Measurements from ENCODE around the gene NUP153. TPM values are rescaled to one million over a fixed set of nuclear protein-coding genes. Genes with fewer than 3 reads are reported as not detected.
A peak's percentile ranks its signal among the peaks of the same experiment; 100 is the strongest.

NUP153 gene
- polyA plus RNA-seq, 1 of the 3 experiments (the other 2 are of a cell fraction): 10.5 TPM

DNA sequence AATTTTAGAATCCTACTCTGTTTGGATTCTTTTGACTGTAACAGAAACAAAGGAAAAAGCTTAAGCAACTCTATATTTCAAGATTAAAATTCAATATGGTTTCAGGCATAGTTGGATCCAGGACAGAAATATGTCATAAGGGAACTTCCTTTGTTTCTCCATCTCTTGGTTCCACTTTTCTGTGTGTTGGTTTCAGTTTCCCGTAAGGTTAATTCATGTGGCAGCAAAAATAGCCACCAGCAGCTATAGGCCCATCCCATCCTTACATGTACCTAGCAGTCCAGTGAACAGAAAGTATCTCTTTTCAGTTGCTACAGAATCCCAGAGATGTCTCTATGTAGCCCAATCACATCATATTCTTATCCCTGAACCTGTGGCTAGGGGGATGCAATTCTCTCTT is 115.4 kb downstream of the NUP153 start (continued):
- TF ChIP-seq SMC3 (IDR thresholded peaks at IDR 0.05; ENCODE audit: low read depth, low read length) (no peak), NFIC (IDR thresholded peaks at IDR 0.05; ENCODE audit: borderline replicate concordance) (no peak), RFX5 (IDR thresholded peaks at IDR 0.05; ENCODE audit: low read length) (no peak), RCOR1 (IDR thresholded peaks at IDR 0.05; ENCODE audit: low read length) (no peak)

DNA sequence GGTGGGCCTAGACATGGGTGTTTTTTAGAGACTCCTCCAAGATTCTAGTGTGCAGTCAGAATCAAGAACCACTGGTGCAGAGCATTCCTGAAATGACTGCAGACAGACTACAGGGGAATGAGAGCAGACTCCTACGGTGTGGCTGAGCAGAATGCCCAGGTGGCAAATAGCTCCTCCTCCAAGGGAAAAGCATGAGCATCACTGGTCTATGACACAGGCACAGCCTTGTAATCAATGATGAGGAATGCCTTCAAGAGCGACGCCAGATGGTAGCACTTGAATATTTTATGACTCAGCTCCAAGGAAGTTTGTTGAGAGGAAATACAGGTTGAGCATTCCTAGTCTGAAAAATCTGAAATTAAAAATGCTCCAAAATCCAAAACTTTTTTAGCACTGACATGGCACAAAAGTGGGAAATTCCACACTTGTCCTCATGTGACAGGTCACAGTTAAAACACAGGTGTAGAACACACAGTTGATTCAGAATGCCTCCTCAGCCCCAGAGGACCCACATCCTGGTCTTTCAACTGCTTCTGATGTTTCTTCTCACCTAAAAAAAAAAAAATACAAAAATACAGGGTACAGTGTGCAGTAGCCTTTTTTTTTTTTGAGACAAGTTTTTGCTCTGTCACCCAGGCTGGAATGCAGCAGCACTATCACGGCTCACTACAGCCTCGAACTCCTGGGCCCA is 117.2 kb downstream of the NUP153 start:
- no peak overlapping the region for H3K9ac ChIP-seq
- H2AFZ ChIP-seq (ENCODE audit: low read depth): no peak overlapping the region
- H4K20me1 ChIP-seq (ENCODE audit: insufficient read depth): no peaks in the 10 kb centered on the region
- no peak overlapping the region for H3K27ac ChIP-seq (ENCODE audit: low read depth in 2 of 2, low read length in 1 of 2)
- no peaks in the 10 kb centered on the region for H3K9me2 ChIP-seq
- no peak for DNase-seq
- CTCF ChIA-PET: interaction anchor here (2.3 kb wide), 1 partner anchor 215 kb away, joined by 13 read pairs; no protein-coding TSS in a partner anchor
- no peaks in the 10 kb centered on the region for H3K9me3 ChIP-seq
- no peak overlapping the region for H3K4me2 ChIP-seq
- H3K79me2 ChIP-seq (ENCODE audit: insufficient read depth): no peaks in the 10 kb centered on the region
- H3F3A ChIP-seq (replicated peaks; ENCODE audit: insufficient read depth): peaks cover under 1% of the 10 kb centered on the region
- TF ChIP-seq EP300 (IDR thresholded peaks at IDR 0.05; ENCODE audit: borderline replicate concordance in 1 of 2, low read depth in 1 of 2, low read length in 1 of 2): peak in 1 of 2 experiments; percentile 14; a peak in 1 of 4 replicates
- TF ChIP-seq MXI1 (IDR thresholded peaks at IDR 0.05; ENCODE audit: low read depth, low read length): no peak
- TF ChIP-seq JUND (IDR thresholded peaks at IDR 0.05): peak; percentile 43; the same call in 1 of the 2 replicates
- TF ChIP-seq, protein P1, sequence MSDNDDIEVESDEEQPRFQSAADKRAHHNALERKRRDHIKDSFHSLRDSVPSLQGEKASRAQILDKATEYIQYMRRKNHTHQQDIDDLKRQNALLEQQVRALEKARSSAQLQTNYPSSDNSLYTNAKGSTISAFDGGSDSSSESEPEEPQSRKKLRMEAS (IDR thresholded peaks at IDR 0.05; ENCODE audit: low read depth): 0 out of 2 replicates have a peak, but pooled peaks have one; percentile 23
- TF ChIP-seq FOSL2 (IDR thresholded peaks at IDR 0.05; ENCODE audit: borderline replicate concordance, low read depth): peak; percentile 52
- TF ChIP-seq TAF1 (IDR thresholded peaks at IDR 0.05; ENCODE audit: borderline replicate concordance, low read depth, low read length): no peak
- TF ChIP-seq TCF12 (IDR thresholded peaks at IDR 0.05): peak; percentile 77
- TF ChIP-seq, protein P2, sequence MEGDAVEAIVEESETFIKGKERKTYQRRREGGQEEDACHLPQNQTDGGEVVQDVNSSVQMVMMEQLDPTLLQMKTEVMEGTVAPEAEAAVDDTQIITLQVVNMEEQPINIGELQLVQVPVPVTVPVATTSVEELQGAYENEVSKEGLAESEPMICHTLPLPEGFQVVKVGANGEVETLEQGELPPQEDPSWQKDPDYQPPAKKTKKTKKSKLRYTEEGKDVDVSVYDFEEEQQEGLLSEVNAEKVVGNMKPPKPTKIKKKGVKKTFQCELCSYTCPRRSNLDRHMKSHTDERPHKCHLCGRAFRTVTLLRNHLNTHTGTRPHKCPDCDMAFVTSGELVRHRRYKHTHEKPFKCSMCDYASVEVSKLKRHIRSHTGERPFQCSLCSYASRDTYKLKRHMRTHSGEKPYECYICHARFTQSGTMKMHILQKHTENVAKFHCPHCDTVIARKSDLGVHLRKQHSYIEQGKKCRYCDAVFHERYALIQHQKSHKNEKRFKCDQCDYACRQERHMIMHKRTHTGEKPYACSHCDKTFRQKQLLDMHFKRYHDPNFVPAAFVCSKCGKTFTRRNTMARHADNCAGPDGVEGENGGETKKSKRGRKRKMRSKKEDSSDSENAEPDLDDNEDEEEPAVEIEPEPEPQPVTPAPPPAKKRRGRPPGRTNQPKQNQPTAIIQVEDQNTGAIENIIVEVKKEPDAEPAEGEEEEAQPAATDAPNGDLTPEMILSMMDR (IDR thresholded peaks at IDR 0.05): no peak
- TF ChIP-seq FOXM1 (IDR thresholded peaks at IDR 0.05; ENCODE audit: low read depth): no peak
- H3K4me1 ChIP-seq (ENCODE audit: control insufficient read depth in 1 of 2, insufficient read depth in 2 of 2, low read depth in 1 of 2, low read length in 1 of 2): no peaks in the 10 kb centered on the region
- H3K4me3 ChIP-seq (ENCODE audit: low read depth in 2 of 2, low read length in 1 of 2): no peak overlapping the region
- no peaks in the 10 kb centered on the region for H3K36me3 ChIP-seq (replicated peaks in 1 of 2; ENCODE audit: control insufficient read depth in 1 of 2, insufficient read depth in 2 of 2, low read length in 1 of 2)
- 36% methylated on average over 5 of the region's 5 CpGs for WGBS (ENCODE audit: low lambda C conversion rate)
- POLR2A ChIA-PET: no interaction called here
- no peaks in the 10 kb centered on the region for H3K27me3 ChIP-seq (ENCODE audit: insufficient read depth)

DNA sequence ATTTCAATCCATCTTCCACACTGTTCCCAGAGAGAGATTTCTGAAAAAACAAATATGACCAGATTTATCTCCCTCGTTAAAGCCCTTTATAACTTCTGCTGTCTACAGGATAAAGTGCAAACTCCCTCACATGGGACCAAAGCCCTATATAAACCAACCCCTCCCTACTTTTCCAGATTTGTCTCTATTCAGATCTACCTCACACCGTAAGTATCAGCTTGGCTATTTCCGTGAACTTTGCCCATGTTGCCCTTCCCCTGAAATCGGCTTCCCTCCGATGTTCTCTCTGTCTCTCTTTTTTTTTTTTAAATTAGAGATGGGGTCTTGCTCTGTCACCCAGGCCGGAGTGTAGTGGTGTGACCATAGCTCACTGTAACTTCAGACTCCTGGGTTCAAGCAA is 118.7 kb downstream of the NUP153 start:
- Histone ChIP-seq H3K27ac (ENCODE audit: low read depth in 2 of 2, low read length in 1 of 2) (no peak overlapping the region), H3K27me3 (ENCODE audit: insufficient read depth) (no peaks in the 10 kb centered on the region), H3K9ac (no peak overlapping the region), H3K9me3 (no peaks in the 10 kb centered on the region), H3K4me1 (ENCODE audit: control insufficient read depth in 1 of 2, insufficient read depth in 2 of 2, low read depth in 1 of 2, low read length in 1 of 2) (no peaks in the 10 kb centered on the region), H3K4me3 (ENCODE audit: low read depth in 2 of 2, low read length in 1 of 2) (no peak overlapping the region), H3K4me2 (no peak overlapping the region), H4K20me1 (ENCODE audit: insufficient read depth) (no peaks in the 10 kb centered on the region), H3K79me2 (ENCODE audit: insufficient read depth) (no peaks in the 10 kb centered on the region), H3F3A (replicated peaks; ENCODE audit: insufficient read depth) (peaks cover 7% of the 10 kb centered on the region), H3K36me3 (replicated peaks in 1 of 2; ENCODE audit: control insufficient read depth in 1 of 2, insufficient read depth in 2 of 2, low read length in 1 of 2) (no peaks in the 10 kb centered on the region), H3K9me2 (no peaks in the 10 kb centered on the region), H2AFZ (ENCODE audit: low read depth) (no peak overlapping the region)
- WGBS (ENCODE audit: low lambda C conversion rate): 89% methylated on average over 6 of the region's 6 CpGs
- POLR2A ChIA-PET: no interaction called here
- CTCF ChIA-PET: interaction anchor here (2.3 kb wide), 1 partner anchor 216 kb away, joined by 13 read pairs; no protein-coding TSS in a partner anchor
- DNase-seq: no peak
- TF ChIP-seq, protein P3, sequence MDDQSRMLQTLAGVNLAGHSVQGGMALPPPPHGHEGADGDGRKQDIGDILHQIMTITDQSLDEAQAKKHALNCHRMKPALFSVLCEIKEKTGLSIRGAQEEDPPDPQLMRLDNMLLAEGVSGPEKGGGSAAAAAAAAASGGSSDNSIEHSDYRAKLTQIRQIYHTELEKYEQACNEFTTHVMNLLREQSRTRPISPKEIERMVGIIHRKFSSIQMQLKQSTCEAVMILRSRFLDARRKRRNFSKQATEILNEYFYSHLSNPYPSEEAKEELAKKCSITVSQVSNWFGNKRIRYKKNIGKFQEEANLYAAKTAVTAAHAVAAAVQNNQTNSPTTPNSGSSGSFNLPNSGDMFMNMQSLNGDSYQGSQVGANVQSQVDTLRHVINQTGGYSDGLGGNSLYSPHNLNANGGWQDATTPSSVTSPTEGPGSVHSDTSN (IDR thresholded peaks at IDR 0.05): no peak
- TF ChIP-seq FOXM1 (IDR thresholded peaks at IDR 0.05; ENCODE audit: low read depth) (no peak), MXI1 (IDR thresholded peaks at IDR 0.05; ENCODE audit: low read depth, low read length) (no peak), ELF1 (IDR thresholded peaks at IDR 0.05) (no peak), TCF12 (IDR thresholded peaks at IDR 0.05) (no peak), MEF2A (IDR thresholded peaks at IDR 0.05; ENCODE audit: borderline replicate concordance, low read depth) (no peak), SIN3A (IDR thresholded peaks at IDR 0.05; ENCODE audit: borderline replicate concordance, low read depth, low read length) (no peak), FOSL2 (IDR thresholded peaks at IDR 0.05; ENCODE audit: borderline replicate concordance, low read depth) (no peak), RCOR1 (IDR thresholded peaks at IDR 0.05; ENCODE audit: low read length) (no peak), YY1 (IDR thresholded peaks at IDR 0.05; ENCODE audit: low read depth) (no peak), TEAD4 (IDR thresholded peaks at IDR 0.05; ENCODE audit: borderline replicate concordance, insufficient read depth) (no peak)
- TF ChIP-seq, protein P4, sequence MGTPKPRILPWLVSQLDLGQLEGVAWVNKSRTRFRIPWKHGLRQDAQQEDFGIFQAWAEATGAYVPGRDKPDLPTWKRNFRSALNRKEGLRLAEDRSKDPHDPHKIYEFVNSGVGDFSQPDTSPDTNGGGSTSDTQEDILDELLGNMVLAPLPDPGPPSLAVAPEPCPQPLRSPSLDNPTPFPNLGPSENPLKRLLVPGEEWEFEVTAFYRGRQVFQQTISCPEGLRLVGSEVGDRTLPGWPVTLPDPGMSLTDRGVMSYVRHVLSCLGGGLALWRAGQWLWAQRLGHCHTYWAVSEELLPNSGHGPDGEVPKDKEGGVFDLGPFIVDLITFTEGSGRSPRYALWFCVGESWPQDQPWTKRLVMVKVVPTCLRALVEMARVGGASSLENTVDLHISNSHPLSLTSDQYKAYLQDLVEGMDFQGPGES (IDR thresholded peaks at IDR 0.05; ENCODE audit: low read depth, low read length): no peak
- TF ChIP-seq, protein P1 (IDR thresholded peaks at IDR 0.05; ENCODE audit: low read depth): no peak

All from SK-N-SH (cell line).